ENCODE results near the gene NPAS3.

GRCh38 chr14:33702293-33702692 is 763.6 kb downstream of the NPAS3 start:
- TF ChIP-seq POLR2A (IDR thresholded peaks at IDR 0.05) (no peak), CTCF (IDR thresholded peaks at IDR 0.05) (no peak)

All from uterus (tissue), 2 donors.